DMS53 treated with DMSO at 0.1 percent for 48 hours (cell line): Measurements from ENCODE around the gene LIPA.
"Not testable (repeated sequence)": the region's sequence is repeated elsewhere in the genome, so short reads cannot be mapped to it uniquely, and the experiment has no call there.

Experiments
- DNase-seq: peaks from one replicate; lab custom pipeline; 2025; ENCODE audit not compliant: unreplicated experiment; lab: John Stamatoyannopoulos, UW

Gene LIPA

GRCh38 chr10:89251409-89252224, at the start of gene LIPA:
Gene LIPA (minus strand): TSS chr10:89251775. CDS start chr10:89247648, 4,127 bp downstream.
- peak; percentile 97 for DNase-seq

GRCh38 chr10:89301232-89301631, 49.7 kb upstream of the LIPA start:
- DNase-seq: peak; percentile 8

GRCh38 chr10:89299031-89299430, 47.5 kb upstream of the LIPA start:
- DNase-seq: no peak

GRCh38 chr10:89297791-89298190, 46.2 kb upstream of the LIPA start:
- DNase-seq: no peak

- DNase-seq: no peak
Observed at GRCh38 chr10:89297356-89297755, 45.8 kb upstream of the LIPA start.

- DNase-seq: no peak
Observed at GRCh38 chr10:89296220-89296648, 44.7 kb upstream of the LIPA start.

GRCh38 chr10:89295597-89295996, 44.0 kb upstream of the LIPA start:
- no peak for DNase-seq

- DNase-seq: no peak
Observed at GRCh38 chr10:89294721-89295239, 43.2 kb upstream of the LIPA start.

- DNase-seq: not testable (repeated sequence)
Observed at GRCh38 chr10:89285303-89285702, 33.7 kb upstream of the LIPA start.

GRCh38 chr10:89284711-89285110, 33.1 kb upstream of the LIPA start:
- DNase-seq: not testable (repeated sequence)

- DNase-seq: peak; percentile 54
Observed at GRCh38 chr10:89283936-89284475, 32.4 kb upstream of the LIPA start.

GRCh38 chr10:89283025-89283935, 31.7 kb upstream of the LIPA start:
- no peak for DNase-seq

- DNase-seq: no peak
Observed at GRCh38 chr10:89281606-89282395, 30.2 kb upstream of the LIPA start.

- DNase-seq: no peak
Observed at GRCh38 chr10:89280508-89280907, 28.9 kb upstream of the LIPA start.

GRCh38 chr10:89279421-89279869, 27.9 kb upstream of the LIPA start:
- no peak for DNase-seq

GRCh38 chr10:89278900-89279392, 27.4 kb upstream of the LIPA start:
- no peak for DNase-seq

- DNase-seq: peak; percentile 66
Observed at GRCh38 chr10:89278034-89278535, 26.5 kb upstream of the LIPA start.

- DNase-seq: peak; percentile 84
Observed at GRCh38 chr10:89275383-89275782, 23.8 kb upstream of the LIPA start.

GRCh38 chr10:89274928-89275327, 23.4 kb upstream of the LIPA start:
- DNase-seq: no peak

- no peak for DNase-seq
Observed at GRCh38 chr10:89273680-89274079, 22.1 kb upstream of the LIPA start.
